IMR-90 (cell line): ENCODE data around the gene CUL1. TPM values are rescaled to one million over a fixed set of nuclear protein-coding genes. Genes with fewer than 3 reads are reported as not detected.

Experiments used
- ATAC-seq: fragments of 200-7000 bp; cut with Tn5 transposase; 2 replicates; pipeline ENCODE4 v1.9.1; 2020; ENCODE audit warnings: low read depth, mild to moderate bottlenecking, moderate library complexity
- BruUV-seq: library from RNA; stranded (reverse); fragments of 400-500 nt; replicated peaks from 2 replicates; lab custom pipeline; 2021; lab: Mats Ljungman, UMichigan
- CTCF ChIA-PET: fragments of 300-600 bp; formaldehyde crosslinking; extraction: SDS; loops from one replicate; lab custom pipeline; 2021; ENCODE audit warnings: antibody characterized with exemption; lab: Yijun Ruan, JAX
- POLR2A ChIA-PET: fragments of 300-600 bp; sonication (Branson Sonifier 250); formaldehyde crosslinking; loops from one replicate; lab custom pipeline; 2022; ENCODE audit warnings: antibody characterized with exemption; ENCODE audit not compliant: unreplicated experiment; lab: Charles Lee
- DNase-seq: peaks from one replicate; pipeline ENCODE4 v3.0.0; 2013
- H2AFZ ChIP-seq: replicated peaks from 2 replicates; pipeline ENCODE3; 2013; ENCODE audit warnings: low read length, mild to moderate bottlenecking; ENCODE audit not compliant: poor library complexity
- H2AK5ac ChIP-seq: 2 replicates; pipeline ENCODE4 v1.6.1; 2013; ENCODE audit warnings: low read depth, low read length, inconsistent platforms
- H2AK9ac ChIP-seq: replicated peaks from 2 replicates; pipeline ENCODE3; 2013; ENCODE audit warnings: mild to moderate bottlenecking, low read depth, low read length, moderate library complexity; ENCODE audit not compliant: poor library complexity
- H2BK120ac ChIP-seq: 2 replicates; pipeline ENCODE4 v1.6.1; 2013; ENCODE audit warnings: low read depth, low read length, inconsistent platforms
- H2BK15ac ChIP-seq: 3 replicates; pipeline ENCODE4 v1.6.1; 2013; ENCODE audit warnings: low read depth, low read length, inconsistent platforms
- H2BK20ac ChIP-seq: 2 replicates; pipeline ENCODE4 v1.6.1; 2013; ENCODE audit warnings: low read depth, mild to moderate bottlenecking, inconsistent platforms, low read length, moderate library complexity
- H2BK5ac ChIP-seq: 2 replicates; pipeline ENCODE4 v1.6.1; 2013; ENCODE audit warnings: mild to moderate bottlenecking, low read depth, low read length, inconsistent platforms; ENCODE audit not compliant: poor library complexity, severe bottlenecking
- H3K14ac ChIP-seq: replicated peaks from 2 replicates; pipeline ENCODE4 v1.6.1; 2013; ENCODE audit warnings: low read depth, low read length, inconsistent platforms
- H3K18ac ChIP-seq: 2 replicates; pipeline ENCODE4 v1.6.1; 2013; ENCODE audit warnings: low read depth, low read length, control low read depth
- H3K23ac ChIP-seq: 2 replicates; pipeline ENCODE4 v1.6.1; 2013; ENCODE audit warnings: low read depth, low read length, inconsistent platforms
- H3K27ac ChIP-seq: 2 replicates; pipeline ENCODE4 v1.5.1; 2013; ENCODE audit warnings: mild to moderate bottlenecking, control low read depth, low read length; ENCODE audit not compliant: insufficient read depth
- H3K27me3 ChIP-seq: 2 replicates; pipeline ENCODE4 v1.6.1; 2013; ENCODE audit warnings: low read length; ENCODE audit not compliant: control insufficient read depth, insufficient read depth
- H3K36me3 ChIP-seq: 2 replicates; pipeline ENCODE4 v1.6.1; 2013; ENCODE audit warnings: low read length, mixed read lengths; ENCODE audit not compliant: control insufficient read depth, insufficient read depth
- H3K4ac ChIP-seq: 2 replicates; pipeline ENCODE4 v1.6.1; 2013; ENCODE audit warnings: low read depth, low read length, inconsistent platforms
- H3K4me1 ChIP-seq: 2 replicates; pipeline ENCODE4 v1.6.1; 2013; ENCODE audit warnings: low read length, mixed read lengths; ENCODE audit not compliant: control insufficient read depth, insufficient read depth
- H3K4me2 ChIP-seq: 2 replicates; pipeline ENCODE4 v1.6.1; 2013; ENCODE audit warnings: low read depth, mild to moderate bottlenecking, control low read depth, low read length, moderate library complexity
- H3K4me3 ChIP-seq: 2 replicates; pipeline ENCODE4 v1.5.1; 2013; ENCODE audit warnings: low read depth, mild to moderate bottlenecking, control low read depth, low read length, moderate library complexity; ENCODE audit not compliant: insufficient read depth
- H3K56ac ChIP-seq: 2 replicates; pipeline ENCODE4 v1.6.1; 2013; ENCODE audit warnings: low read length, inconsistent platforms; ENCODE audit not compliant: insufficient read depth; ENCODE audit errors: extremely low read depth
- H3K79me1 ChIP-seq, 2 experiments: 2 replicates each; pipeline ENCODE4 v1.6.1; 2013; ENCODE audit warnings: low read length in 2 of 2, inconsistent platforms in 1 of 2, low read depth in 1 of 2
- H3K9ac ChIP-seq: 2 replicates; pipeline ENCODE4 v1.6.1; 2013; ENCODE audit warnings: low read depth, low read length, control low read depth
- H3K9me1 ChIP-seq: 2 replicates; pipeline ENCODE4 v1.6.1; 2013; ENCODE audit warnings: low read length, inconsistent platforms; ENCODE audit not compliant: insufficient read depth
- H3K9me3 ChIP-seq: 2 replicates; pipeline ENCODE4 v1.6.1; 2013; ENCODE audit warnings: low read length; ENCODE audit not compliant: control insufficient read depth, insufficient read depth
- H4K20me1 ChIP-seq: 2 replicates; pipeline ENCODE4 v1.6.1; 2013; ENCODE audit warnings: low read length, inconsistent platforms; ENCODE audit not compliant: insufficient read depth
- H4K5ac ChIP-seq: 2 replicates; pipeline ENCODE4 v1.6.1; 2013; ENCODE audit warnings: mild to moderate bottlenecking, low read depth, low read length, control low read depth
- H4K8ac ChIP-seq, 2 experiments: 2 replicates each; pipeline ENCODE4 v1.6.1; 2013; ENCODE audit warnings: low read depth in 2 of 2, low read length in 2 of 2, control low read depth in 1 of 2, inconsistent platforms in 1 of 2
- H4K91ac ChIP-seq: 2 replicates; pipeline ENCODE4 v1.6.1; 2013; ENCODE audit warnings: low read depth, low read length, inconsistent platforms; ENCODE audit not compliant: insufficient read depth
- BHLHE40 ChIP-seq: fragments of 150-350 bp; IDR thresholded peaks from 2 replicates; pipeline ENCODE4 v1.6.1; 2016; ENCODE audit warnings: mild to moderate bottlenecking, low read depth, low read length
- CEBPB ChIP-seq: IDR thresholded peaks from 2 replicates; pipeline ENCODE4 v1.6.1; 2012; ENCODE audit warnings: low read depth, low read length, improper control_type of control experiment
- CHD1 ChIP-seq: IDR thresholded peaks from 2 replicates; pipeline ENCODE4 v1.6.1; 2012; ENCODE audit warnings: low read depth, low read length, improper control_type of control experiment
- FOS ChIP-seq: fragments of 150-350 bp; IDR thresholded peaks from 2 replicates; pipeline ENCODE4 v1.6.1; 2016; ENCODE audit warnings: low read depth, low read length
- MAFK ChIP-seq: IDR thresholded peaks from 2 replicates; pipeline ENCODE4 v1.6.1; 2012; ENCODE audit warnings: low read depth, low read length, improper control_type of control experiment
- MAZ ChIP-seq: IDR thresholded peaks from 2 replicates; pipeline ENCODE4 v1.6.1; 2012; ENCODE audit warnings: low read depth, mild to moderate bottlenecking, low read length, improper control_type of control experiment, moderate library complexity, borderline replicate concordance
- NFE2L2 ChIP-seq: fragments of 150-350 bp; IDR thresholded peaks from 2 replicates; pipeline ENCODE4 v1.6.1; 2016; ENCODE audit warnings: low read depth, mild to moderate bottlenecking, low read length
- POLR2A ChIP-seq: IDR thresholded peaks from 2 replicates; pipeline ENCODE4 v1.6.1; 2012; ENCODE audit warnings: mild to moderate bottlenecking, low read depth, low read length
- RCOR1 ChIP-seq: IDR thresholded peaks from 2 replicates; pipeline ENCODE4 v1.6.1; 2012; ENCODE audit warnings: mild to moderate bottlenecking, low read length, improper control_type of control experiment; ENCODE audit not compliant: insufficient replicate concordance
- RFX5 ChIP-seq: IDR thresholded peaks from 2 replicates; pipeline ENCODE4 v1.8.0; 2012; ENCODE audit warnings: low read depth, mild to moderate bottlenecking, low read length, moderate library complexity
- WGBS, 2 experiments: methylation state at CpG; one replicate each; pipeline versions ENCODE4 v1.1.5 to v1.1.7; 2013; ENCODE audit warnings: missing lambda C conversion rate in 2 of 2; ENCODE audit not compliant: insufficient read length in 1 of 2; ENCODE audit errors: extremely low coverage in 2 of 2; 5-methylcytosine and 5-hydroxymethylcytosine counted together
- dilution Hi-C: fragments of 300-500 bp; cut with HindIII; formaldehyde crosslinking; loops from one replicate; pipeline ENCODE4 v1.14.3; 2018; ENCODE audit warnings: low sequenced_read_pairs; ENCODE audit not compliant: unreplicated experiment
- in situ Hi-C: fragments of 300-500 bp; cut with MboI; formaldehyde crosslinking; loops from 3 replicates; pipeline ENCODE4 v1.14.3; 2019; ENCODE audit warnings: low sequenced_read_pairs, inconsistent platforms, mixed read lengths
- intact Hi-C: fragments of 100-400 bp; cut with micrococcal nuclease; formaldehyde crosslinking; loops from 2 replicates; pipeline ENCODE4 v1.10.0; 2022
- polyA plus RNA-seq, 3 experiments: library from polyadenylated mRNA; depleted of rRNA; stranded (reverse); fragments of >200 nt; gene quantifications; 2 replicates each; pipeline ENCODE4 v1.2.3, GENCODE V29; 2012; ENCODE audit warnings: low replicate concordance in 1 of 3
- total RNA-seq: library from RNA; depleted of rRNA; stranded (reverse); fragments of >200 nt; gene quantifications from 2 replicates; pipeline ENCODE4 v1.2.3, GENCODE V29; 2012
- TF ChIP-seq, protein P1 (sequence below): conservative IDR thresholded peaks from 2 replicates; pipeline ENCODE4 v1.5.1; 2012; ENCODE audit warnings: mild to moderate bottlenecking, low read depth, low read length, improper control_type of control experiment
- TF ChIP-seq, protein P2 (sequence below): fragments of 150-350 bp; IDR thresholded peaks from 2 replicates; pipeline ENCODE4 v1.6.1; 2017; ENCODE audit warnings: mild to moderate bottlenecking, antibody characterized with exemption, low read length, low read depth
- TF ChIP-seq, protein P3 (sequence below): fragments of 150-350 bp; IDR thresholded peaks from 2 replicates; pipeline ENCODE4 v1.6.1; 2016; ENCODE audit warnings: low read depth, mild to moderate bottlenecking, low read length, moderate library complexity, borderline replicate concordance

The CUL1 gene
- total and polyA plus RNA-seq, 2 of the 4 experiments (the other 2 are of a cell fraction) = 44.0 to 46.2 TPM

DNA sequence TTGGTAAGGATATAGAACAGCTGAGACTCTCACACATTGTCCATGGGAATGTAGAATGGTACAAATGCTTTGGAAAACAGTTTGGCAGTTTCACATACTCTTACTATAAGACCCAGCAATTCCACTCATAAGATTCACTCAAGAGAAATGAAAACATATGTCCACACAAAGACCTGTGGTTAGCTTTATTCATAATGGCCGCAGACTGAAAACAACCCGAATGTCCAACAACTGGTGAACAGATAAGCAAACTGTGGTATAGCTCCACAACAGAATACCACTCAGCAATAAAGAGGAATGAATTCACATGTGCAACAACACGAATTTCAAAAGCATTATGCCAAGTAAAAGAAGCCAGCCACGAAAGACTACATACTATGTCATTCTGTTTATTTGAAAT, 33.5 kb upstream of the CUL1 start:
- H4K91ac ChIP-seq = no peak overlapping the region
- no TSS peak for BruUV-seq
- no peak overlapping the region for H3K4me3 ChIP-seq
- H3K56ac ChIP-seq = no peak overlapping the region
- H3K23ac ChIP-seq = no peak overlapping the region
- no peak overlapping the region for H2BK15ac ChIP-seq
- H3K36me3 ChIP-seq = no peaks in the 10 kb centered on the region
- H3K27ac ChIP-seq = no peak overlapping the region
- no peak overlapping the region for H3K9ac ChIP-seq
- no peaks in the 10 kb centered on the region for H3K27me3 ChIP-seq
- no peak overlapping the region for H2AK5ac ChIP-seq
- CTCF ChIA-PET = no interaction called here
- H3K9me3 ChIP-seq = no peaks in the 10 kb centered on the region
- POLR2A ChIA-PET = no interaction called here
- no peaks in the 10 kb centered on the region for H3K9me1 ChIP-seq
- no peak overlapping the region for H2BK120ac ChIP-seq
- H3K4me1 ChIP-seq = no peaks in the 10 kb centered on the region; the same call in 1 of the 2 replicates
- TF ChIP-seq RCOR1 (no peak), CHD1 (no peak), FOS (no peak), BHLHE40 (no peak), NFE2L2 (no peak), RFX5 (no peak), CEBPB (no peak), POLR2A (no peak), MAFK (no peak), MAZ (no peak)
- TF ChIP-seq, protein P1, sequence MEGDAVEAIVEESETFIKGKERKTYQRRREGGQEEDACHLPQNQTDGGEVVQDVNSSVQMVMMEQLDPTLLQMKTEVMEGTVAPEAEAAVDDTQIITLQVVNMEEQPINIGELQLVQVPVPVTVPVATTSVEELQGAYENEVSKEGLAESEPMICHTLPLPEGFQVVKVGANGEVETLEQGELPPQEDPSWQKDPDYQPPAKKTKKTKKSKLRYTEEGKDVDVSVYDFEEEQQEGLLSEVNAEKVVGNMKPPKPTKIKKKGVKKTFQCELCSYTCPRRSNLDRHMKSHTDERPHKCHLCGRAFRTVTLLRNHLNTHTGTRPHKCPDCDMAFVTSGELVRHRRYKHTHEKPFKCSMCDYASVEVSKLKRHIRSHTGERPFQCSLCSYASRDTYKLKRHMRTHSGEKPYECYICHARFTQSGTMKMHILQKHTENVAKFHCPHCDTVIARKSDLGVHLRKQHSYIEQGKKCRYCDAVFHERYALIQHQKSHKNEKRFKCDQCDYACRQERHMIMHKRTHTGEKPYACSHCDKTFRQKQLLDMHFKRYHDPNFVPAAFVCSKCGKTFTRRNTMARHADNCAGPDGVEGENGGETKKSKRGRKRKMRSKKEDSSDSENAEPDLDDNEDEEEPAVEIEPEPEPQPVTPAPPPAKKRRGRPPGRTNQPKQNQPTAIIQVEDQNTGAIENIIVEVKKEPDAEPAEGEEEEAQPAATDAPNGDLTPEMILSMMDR = no peak
- TF ChIP-seq, protein P2, sequence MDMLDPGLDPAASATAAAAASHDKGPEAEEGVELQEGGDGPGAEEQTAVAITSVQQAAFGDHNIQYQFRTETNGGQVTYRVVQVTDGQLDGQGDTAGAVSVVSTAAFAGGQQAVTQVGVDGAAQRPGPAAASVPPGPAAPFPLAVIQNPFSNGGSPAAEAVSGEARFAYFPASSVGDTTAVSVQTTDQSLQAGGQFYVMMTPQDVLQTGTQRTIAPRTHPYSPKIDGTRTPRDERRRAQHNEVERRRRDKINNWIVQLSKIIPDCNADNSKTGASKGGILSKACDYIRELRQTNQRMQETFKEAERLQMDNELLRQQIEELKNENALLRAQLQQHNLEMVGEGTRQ = no peak
- TF ChIP-seq, protein P3, sequence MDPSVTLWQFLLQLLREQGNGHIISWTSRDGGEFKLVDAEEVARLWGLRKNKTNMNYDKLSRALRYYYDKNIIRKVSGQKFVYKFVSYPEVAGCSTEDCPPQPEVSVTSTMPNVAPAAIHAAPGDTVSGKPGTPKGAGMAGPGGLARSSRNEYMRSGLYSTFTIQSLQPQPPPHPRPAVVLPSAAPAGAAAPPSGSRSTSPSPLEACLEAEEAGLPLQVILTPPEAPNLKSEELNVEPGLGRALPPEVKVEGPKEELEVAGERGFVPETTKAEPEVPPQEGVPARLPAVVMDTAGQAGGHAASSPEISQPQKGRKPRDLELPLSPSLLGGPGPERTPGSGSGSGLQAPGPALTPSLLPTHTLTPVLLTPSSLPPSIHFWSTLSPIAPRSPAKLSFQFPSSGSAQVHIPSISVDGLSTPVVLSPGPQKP = no peak
- H4K8ac ChIP-seq = no peak overlapping the region
- no peaks in the 10 kb centered on the region; a peak in 1 of 4 replicates for H3K79me1 ChIP-seq
- no peak overlapping the region for H3K4ac ChIP-seq
- intact Hi-C loops = no loop called here
- H2AFZ ChIP-seq = no peak overlapping the region
- no peak overlapping the region for H3K4me2 ChIP-seq
- no peak for ATAC-seq
- H2AK9ac ChIP-seq = no peak overlapping the region
- WGBS, 2 experiments = 100% methylated on average over 1 of the region's 4 CpGs; no CpG with 5 or more reads in 1 of the 2 experiments
- no peak overlapping the region for H2BK5ac ChIP-seq
- no peak for DNase-seq
- no peaks in the 10 kb centered on the region; the same call in 1 of the 2 replicates for H4K20me1 ChIP-seq
- H3K14ac ChIP-seq = no peak overlapping the region
- H2BK20ac ChIP-seq = no peak overlapping the region
- in situ Hi-C loops = no loop called here
- dilution Hi-C loops = no loop called here
- H4K5ac ChIP-seq = no peak overlapping the region
- H3K18ac ChIP-seq = no peak overlapping the region
